T-cell (primary cell): Measurements from ENCODE around the gene ORMDL1. TPM values are rescaled to one million over a fixed set of nuclear protein-coding genes. Genes with fewer than 3 reads are reported as not detected.

Experiments used
- ATAC-seq, 4 experiments: fragments of 200-7000 bp in 3 of 4; fragments of 150-1000 bp in 1 of 4; cut with Tn5 transposase; replicated peaks in 1 of 4; 1 replicate in 3 of 4; 2 replicates in 1 of 4; pipeline ENCODE4 v1.10.0; 2021; ENCODE audit warnings: moderate library complexity in 3 of 4, mild to moderate bottlenecking in 2 of 4, moderate number of reproducible peaks in 1 of 4
- CTCF ChIA-PET, 2 donors: fragments of 300-600 bp; sonication (Branson Sonifier 250); formaldehyde crosslinking; loops; one replicate each; lab custom pipeline; 2022; ENCODE audit warnings: antibody characterized with exemption in 2 of 2; lab: Charles Lee
- POLR2A ChIA-PET, 2 donors: fragments of 300-600 bp; sonication (Branson Sonifier 250); formaldehyde crosslinking; loops; one replicate each; lab custom pipeline; 2022; ENCODE audit warnings: antibody characterized with exemption in 2 of 2; lab: Charles Lee
- DNase-seq, 35 experiments: peaks; one replicate each; pipeline versions ENCODE4 v3.0.0 to v3.0.0-alpha.2; 2013 to 2023
- H3K27ac ChIP-seq: one replicate; pipeline ENCODE4 v1.5.1; 2013; ENCODE audit warnings: low read length
- H3K27me3 ChIP-seq, 2 experiments: replicated peaks in 1 of 2; 1 replicate in 1 of 2; 2 replicates in 1 of 2; pipeline versions ENCODE4 v1.6.1 to v1.7.0; 2013; ENCODE audit warnings: low read length in 1 of 2, mixed read lengths in 1 of 2; ENCODE audit not compliant: control insufficient read depth in 2 of 2, insufficient read depth in 2 of 2; ENCODE audit errors: extremely low read depth in 1 of 2
- H3K36me3 ChIP-seq, 2 donors: 1 replicate in 1 of 2; 2 replicates in 1 of 2; pipeline versions ENCODE4 v1.6.1 to v1.7.0; 2013; ENCODE audit warnings: low read length in 1 of 2; ENCODE audit not compliant: control insufficient read depth in 2 of 2, insufficient read depth in 1 of 2; ENCODE audit errors: extremely low read depth in 1 of 2
- H3K4me1 ChIP-seq, 2 experiments: 1 replicate in 1 of 2; 2 replicates in 1 of 2; pipeline versions ENCODE4 v1.6.1 to v1.7.0; 2013; ENCODE audit warnings: low read length in 2 of 2, mixed read lengths in 1 of 2; ENCODE audit not compliant: insufficient read depth in 2 of 2, control insufficient read depth in 1 of 2; ENCODE audit errors: extremely low read depth in 1 of 2
- H3K4me3 ChIP-seq, 2 donors: 1 replicate in 1 of 2; 2 replicates in 1 of 2; pipeline versions ENCODE4 v1.5.1 to v1.7.0; 2013; ENCODE audit warnings: mild to moderate bottlenecking in 2 of 2, low read length in 1 of 2, moderate library complexity in 1 of 2; ENCODE audit not compliant: control insufficient read depth in 1 of 2; ENCODE audit errors: extremely low read depth in 1 of 2
- H3K9me3 ChIP-seq: 2 replicates; pipeline ENCODE4 v1.7.0; 2013
- H3K27ac Mint-ChIP-seq, 2 donors: one replicate each; pipeline ENCODE4 v1.8.0; 2020 to 2021; ENCODE audit warnings: mild to moderate bottlenecking in 2 of 2, mixed read lengths in 2 of 2
- H3K27me3 Mint-ChIP-seq, 2 donors: one replicate each; pipeline ENCODE4 v1.8.0; 2021 to 2022; ENCODE audit warnings: mixed read lengths in 2 of 2
- H3K36me3 Mint-ChIP-seq: one replicate; pipeline ENCODE4 v1.8.0; 2021; ENCODE audit warnings: mixed read lengths
- H3K4me1 Mint-ChIP-seq, 3 donors: one replicate each; pipeline ENCODE4 v1.8.0; 2020 to 2022; ENCODE audit warnings: mixed read lengths in 3 of 3, mild to moderate bottlenecking in 1 of 3
- H3K4me3 Mint-ChIP-seq, 3 donors: one replicate each; pipeline ENCODE4 v1.8.0; 2020 to 2022; ENCODE audit warnings: mild to moderate bottlenecking in 3 of 3, mixed read lengths in 3 of 3, moderate library complexity in 3 of 3
- H3K9me3 Mint-ChIP-seq, 3 donors: one replicate each; pipeline ENCODE4 v1.8.0; 2020 to 2022; ENCODE audit warnings: mixed read lengths in 3 of 3
- WGBS: methylation state at CpG from one replicate; pipeline ENCODE4 v1.1.5; 2013; ENCODE audit warnings: missing lambda C conversion rate; ENCODE audit not compliant: insufficient coverage; 5-methylcytosine and 5-hydroxymethylcytosine counted together
- total RNA-seq, 35 experiments: library from RNA in 6 of 35; stranded (reverse) in 6 of 35; fragments of 120-200 nt in 1 of 35; gene quantifications; one replicate each; pipeline versions ENCODE4 v1.2.1 to v1.2.4 and lab custom pipeline; 2013 to 2026

Gene ORMDL1
- total RNA-seq, 5 donors from 2014 or later (not counting 1 experiment from before 2014, with no cell fraction given): 121 to 161 (median 146) TPM

DNA sequence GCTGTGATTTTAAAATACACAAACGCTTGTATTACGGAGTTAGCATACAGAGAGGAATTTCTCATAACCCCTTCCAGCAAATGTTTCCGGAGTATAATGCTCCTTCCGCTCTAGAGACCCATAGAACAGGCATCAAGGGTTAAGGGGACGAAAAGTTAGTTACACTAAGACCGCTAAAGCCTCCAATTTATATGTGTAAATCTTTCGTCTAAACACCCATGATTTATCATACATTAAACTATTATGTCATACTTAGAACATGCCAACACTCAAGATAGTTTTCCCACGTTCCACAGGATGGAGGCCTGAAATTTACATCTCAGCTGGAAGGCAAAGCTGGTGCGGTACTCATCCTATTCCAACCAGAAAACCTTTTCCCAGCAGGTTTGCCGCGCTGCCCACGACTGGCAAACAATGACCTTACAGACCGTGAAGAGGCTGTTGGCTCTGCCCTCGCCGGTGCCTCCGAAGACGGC is 650 bp downstream of the ORMDL1 start:
- H3K4me1 ChIP-seq: peaks cover 20 to 21% of the 10 kb centered on the region in 2 experiments
- 0% methylated on average over 10 of the region's 17 CpGs for WGBS
- H3K27me3 Mint-ChIP-seq: no peaks in the 10 kb centered on the region
- H3K36me3 ChIP-seq: peaks cover 0 to 19% of the 10 kb centered on the region in 2 donors
- peak in 2 of 35 experiments; percentile 5 to 60 for DNase-seq
- peak overlapping the region; percentile 74 to 81 for H3K4me3 ChIP-seq
- peak overlapping the region; percentile 90 to 93 for H3K27ac Mint-ChIP-seq
- H3K27ac ChIP-seq: peak overlapping the region; percentile 94
- ATAC-seq: peak in 2 of 4 experiments; percentile 3
- peaks cover 46% of the 10 kb centered on the region for H3K36me3 Mint-ChIP-seq
- H3K4me1 Mint-ChIP-seq: peaks cover 63 to 74% (median 72%) of the 10 kb centered on the region in 3 donors
- no peaks in the 10 kb centered on the region for H3K9me3 Mint-ChIP-seq
- ChIA-PET POLR2A (interaction anchor here (0.6 to 2.3 kb wide), 4 partner anchors 21 to 343 kb away, joined by 3 to 15 read pairs (median 4); partner anchors contain the start of gene OSGEPL1 (in 2 of the 2)), CTCF (interaction anchor here in 1 of 2 donors (1.6 to 3.2 kb wide), 2 partner anchors 16 to 20 kb away, joined by 3 to 29 read pairs; partner anchors contain the start of gene OSGEPL1)
- no peaks in the 10 kb centered on the region for H3K27me3 ChIP-seq
- H3K4me3 Mint-ChIP-seq: peak overlapping the region; percentile 92 to 93 (median 92)
- H3K9me3 ChIP-seq: no peaks in the 10 kb centered on the region

DNA sequence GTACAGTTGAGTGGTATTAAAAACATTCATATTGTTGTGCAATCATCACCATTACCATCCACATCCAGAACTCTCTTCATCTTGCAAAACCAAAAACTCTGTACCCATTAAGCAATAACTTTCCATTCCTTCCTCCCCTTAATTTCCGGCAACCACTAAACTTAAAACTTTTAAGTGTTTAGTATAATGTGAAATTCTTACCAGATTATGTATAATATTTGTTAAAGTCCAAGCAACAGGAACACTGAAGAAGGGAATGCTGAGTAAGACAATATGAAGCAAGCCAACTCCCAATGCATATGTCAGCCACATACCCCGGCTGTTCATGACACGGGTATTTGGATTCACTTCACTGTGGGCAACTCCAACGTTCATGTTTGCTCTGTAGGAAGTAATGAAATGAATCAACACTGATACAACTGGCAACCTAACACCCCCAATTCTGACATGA is 1.9 kb downstream of the ORMDL1 start:
- peaks cover 0 to 30% of the 10 kb centered on the region in 2 donors for H3K36me3 ChIP-seq
- ATAC-seq (no peak), DNase-seq (no peak)
- Mint-ChIP-seq H3K27me3 (no peaks in the 10 kb centered on the region), H3K4me3 (peak overlapping the region; percentile 92 to 93 (median 92)), H3K36me3 (peaks cover 44% of the 10 kb centered on the region), H3K27ac (peak overlapping the region in 1 of 2 donors; percentile 93), H3K9me3 (no peaks in the 10 kb centered on the region), H3K4me1 (peaks cover 67 to 78% (median 74%) of the 10 kb centered on the region in 3 donors)
- H3K27ac ChIP-seq: peak overlapping the region; percentile 94
- peaks cover 20 to 21% of the 10 kb centered on the region in 2 experiments for H3K4me1 ChIP-seq
- WGBS: no CpG with 5 or more reads among the region's 4 CpGs
- no peak overlapping the region for H3K4me3 ChIP-seq
- H3K9me3 ChIP-seq: no peaks in the 10 kb centered on the region
- ChIA-PET CTCF (interaction anchor here (1.2 to 3.2 kb wide), 3 partner anchors 19 to 20 kb away, joined by 8 to 29 read pairs (median 12); partner anchors contain the start of gene OSGEPL1 (in 2 of the 2)), POLR2A (no interaction called here)
- H3K27me3 ChIP-seq: no peaks in the 10 kb centered on the region

DNA sequence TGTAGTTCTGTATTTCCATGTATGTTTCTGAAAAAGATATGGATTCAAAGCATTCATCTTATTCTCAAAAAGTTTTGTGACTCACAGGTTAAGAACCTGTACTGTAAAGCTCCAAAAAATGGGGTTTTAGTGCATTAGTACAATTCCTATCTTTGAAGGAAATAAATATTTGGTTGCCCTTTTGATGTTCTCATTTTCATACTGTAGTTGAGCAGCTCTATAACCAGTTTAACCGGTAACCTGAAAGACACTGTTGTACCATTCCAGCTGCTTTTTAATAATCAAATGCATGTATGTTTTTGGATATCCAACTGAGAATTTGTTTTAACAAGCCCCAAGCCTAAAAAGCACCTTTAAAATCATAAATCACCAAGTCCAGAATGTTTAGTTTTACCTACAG is 11.9 kb downstream of the ORMDL1 start:
- H3K36me3 Mint-ChIP-seq: peaks cover 44% of the 10 kb centered on the region
- no peaks in the 10 kb centered on the region for H3K9me3 ChIP-seq
- no peaks in the 10 kb centered on the region for H3K27me3 Mint-ChIP-seq
- ChIA-PET POLR2A (no interaction called here), CTCF (interaction anchor here in 1 of 2 donors (0.7 kb wide), 1 partner anchor 10 kb away, joined by 6 read pairs; the partner anchor contains the start of gene OSGEPL1)
- ATAC-seq (no peak), DNase-seq (no peak)
- WGBS: no CpG with 5 or more reads among the region's 1 CpG
- no peaks in the 10 kb centered on the region for H3K27me3 ChIP-seq
- no peak overlapping the region for H3K27ac ChIP-seq
- no peak overlapping the region for H3K4me3 Mint-ChIP-seq
- no peaks in the 10 kb centered on the region for H3K4me1 ChIP-seq
- peaks cover 0 to 71% of the 10 kb centered on the region in 2 donors for H3K36me3 ChIP-seq
- peak overlapping the region in 1 of 2 donors; percentile 27 for H3K27ac Mint-ChIP-seq
- H3K9me3 Mint-ChIP-seq: no peaks in the 10 kb centered on the region
- no peak overlapping the region for H3K4me3 ChIP-seq
- peaks cover 0 to 9% (median 9%) of the 10 kb centered on the region in 3 donors for H3K4me1 Mint-ChIP-seq

DNA sequence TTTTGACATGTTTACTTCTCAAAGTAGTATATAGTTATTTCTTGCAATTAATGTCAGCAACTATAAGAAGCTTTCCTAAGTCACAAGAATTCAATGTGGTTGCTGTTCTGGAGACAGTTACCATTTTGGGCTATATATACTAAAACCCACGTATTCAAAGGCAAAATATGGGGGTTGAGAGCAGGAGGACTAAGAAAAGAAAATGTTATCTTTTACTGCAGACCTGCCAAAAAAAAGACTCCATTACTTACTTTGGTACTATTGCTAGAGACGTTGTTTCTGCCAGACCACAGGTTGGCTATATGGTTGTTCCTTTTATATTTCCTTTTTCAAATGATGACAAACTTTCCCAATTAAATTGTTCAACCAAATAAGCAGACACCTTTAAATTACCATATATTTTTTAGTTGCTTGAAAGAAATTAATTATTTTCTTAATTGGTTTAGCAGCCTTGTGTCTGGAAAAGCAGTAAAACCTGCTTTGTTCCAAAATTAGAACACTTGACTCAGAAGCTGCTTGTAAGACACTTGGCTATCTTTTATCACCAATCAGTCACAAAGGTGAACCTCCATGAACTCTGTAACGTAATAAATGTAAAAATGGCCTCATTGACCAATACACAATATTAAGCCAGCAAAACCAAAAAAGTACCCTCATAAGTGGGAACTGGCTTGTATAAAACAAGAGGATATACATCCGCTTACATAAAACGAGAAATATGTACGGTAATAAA is 13.4 kb downstream of the ORMDL1 start:
- peaks cover 0 to 63% of the 10 kb centered on the region in 2 donors for H3K36me3 ChIP-seq
- no peak for ATAC-seq
- no peak overlapping the region for H3K27ac ChIP-seq
- no peaks in the 10 kb centered on the region for H3K27me3 ChIP-seq
- no peak overlapping the region for H3K4me3 ChIP-seq
- Mint-ChIP-seq H3K27me3 (no peaks in the 10 kb centered on the region), H3K4me3 (no peak overlapping the region), H3K27ac (no peak overlapping the region), H3K36me3 (peaks cover 43% of the 10 kb centered on the region), H3K4me1 (peaks cover 0 to 4% (median 2%) of the 10 kb centered on the region in 3 donors), H3K9me3 (no peaks in the 10 kb centered on the region)
- no peak for DNase-seq
- no CpG with 5 or more reads among the region's 6 CpGs for WGBS
- POLR2A ChIA-PET: interaction anchor here in 1 of 2 donors (0.6 to 0.7 kb wide), 2 partner anchors 36 to 1512 kb away, joined by 3 read pairs; no protein-coding TSS in a partner anchor
- CTCF ChIA-PET: no interaction called here
- H3K4me1 ChIP-seq: no peaks in the 10 kb centered on the region
- H3K9me3 ChIP-seq: no peaks in the 10 kb centered on the region

DNA sequence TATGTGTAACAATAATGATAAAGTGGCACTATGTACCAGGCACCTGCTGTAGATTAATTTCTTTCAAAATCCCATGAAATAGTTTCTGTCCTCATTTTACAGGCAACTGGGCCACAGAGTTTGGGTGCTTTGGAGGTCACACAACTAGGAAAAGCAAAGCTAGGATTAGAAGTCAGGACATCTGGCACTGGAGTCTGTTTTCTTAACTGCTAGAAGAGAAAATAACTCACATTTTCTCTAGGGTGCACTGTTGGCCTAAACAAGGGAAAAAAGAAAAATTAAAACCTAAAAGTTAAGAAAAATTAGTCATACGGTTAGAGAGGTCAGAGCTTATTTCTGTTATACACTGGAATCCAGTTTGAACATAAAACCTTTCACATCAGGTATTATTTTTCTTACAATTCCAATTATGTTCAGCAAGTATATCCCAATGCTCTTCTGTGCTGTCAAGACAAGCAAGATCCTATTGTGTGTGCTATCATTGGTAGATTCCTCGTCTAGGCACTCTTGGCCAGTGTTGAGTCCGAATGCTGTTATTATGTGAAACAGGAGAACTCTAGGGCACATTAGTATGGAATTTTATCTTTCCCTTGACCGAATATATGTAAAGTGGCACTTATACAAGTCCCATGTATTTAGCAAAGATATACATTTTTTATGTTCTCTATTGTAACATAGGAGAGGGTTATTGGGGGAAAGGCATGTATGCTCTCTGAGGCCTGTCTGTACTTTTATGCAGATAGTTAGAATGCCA is 20.1 kb downstream of the ORMDL1 start:
- Histone ChIP-seq H3K9me3 (no peaks in the 10 kb centered on the region), H3K27ac (no peak overlapping the region), H3K36me3 (peaks cover 0 to 9% of the 10 kb centered on the region in 2 donors), H3K4me3 (no peak overlapping the region), H3K27me3 (no peaks in the 10 kb centered on the region), H3K4me1 (peaks cover 5 to 10% of the 10 kb centered on the region in 2 experiments)
- H3K27me3 Mint-ChIP-seq: no peaks in the 10 kb centered on the region
- ChIA-PET POLR2A (interaction anchor here (0.6 to 0.7 kb wide), 3 partner anchors 8 to 1436 kb away, joined by 3 to 5 read pairs (median 3); no protein-coding TSS in a partner anchor), CTCF (interaction anchor here (0.6 to 4.0 kb wide), 14 partner anchors 12 to 1917 kb away, joined by 3 to 41 read pairs (median 6); partner anchors contain the start of genes ANKAR (in 1 of the 2), ASNSD1 (in 1 of the 2), ORMDL1 (in 1 of the 2) and PMS1 (in 1 of the 2))
- ATAC-seq: no peak
- H3K27ac Mint-ChIP-seq: peak overlapping the region; percentile 13 to 64
- H3K4me3 Mint-ChIP-seq: peak overlapping the region; percentile 50 to 93 (median 92)
- peaks cover 11 to 13% (median 11%) of the 10 kb centered on the region in 3 donors for H3K4me1 Mint-ChIP-seq
- DNase-seq: no peak
- H3K36me3 Mint-ChIP-seq: peaks cover 16% of the 10 kb centered on the region
- 93% methylated on average over 2 of the region's 4 CpGs for WGBS
- no peaks in the 10 kb centered on the region for H3K9me3 Mint-ChIP-seq
